Neural crest cell (in vitro differentiated cells): Measurements from ENCODE around the gene TGFBR3L. TPM values are rescaled to one million over a fixed set of nuclear protein-coding genes. Genes with fewer than 3 reads are reported as not detected.

Experiments used
- DNase-seq: peaks from one replicate; pipeline ENCODE4 v3.0.0; 2021; ENCODE audit warnings: low read depth, mixed read lengths, low spot score
- H3K27ac Mint-ChIP-seq: one replicate; pipeline ENCODE4 v1.8.0; 2021; ENCODE audit warnings: mild to moderate bottlenecking, mixed read lengths; ENCODE audit not compliant: unreplicated experiment
- H3K27me3 Mint-ChIP-seq: 2 replicates; pipeline ENCODE4 v1.8.0; 2021; ENCODE audit warnings: low read depth, mild to moderate bottlenecking, mixed read lengths
- H3K36me3 Mint-ChIP-seq: 2 replicates; pipeline ENCODE4 v1.8.0; 2021; ENCODE audit warnings: low read depth, mild to moderate bottlenecking, mixed read lengths
- H3K4me1 Mint-ChIP-seq: 2 replicates; pipeline ENCODE4 v1.8.0; 2021; ENCODE audit warnings: mixed read lengths
- H3K4me3 Mint-ChIP-seq: one replicate; pipeline ENCODE4 v1.8.0; 2021; ENCODE audit warnings: mild to moderate bottlenecking, mixed read lengths
- H3K9me3 Mint-ChIP-seq: 2 replicates; pipeline ENCODE4 v1.8.0; 2021; ENCODE audit warnings: mixed read lengths
- total RNA-seq: library from RNA; stranded (reverse); gene quantifications from 2 replicates; pipeline ENCODE4 v1.2.1, GENCODE V29; 2021
- TF ChIP-seq, protein P1 (sequence below): fragments of 200-600 bp; sonication (generic); conservative IDR thresholded peaks from 2 replicates; pipeline ENCODE4 v1.5.0; 2021; ENCODE audit warnings: antibody characterized with exemption, mild to moderate bottlenecking

The TGFBR3L gene
- total RNA-seq, 1 donor from 2014 or later: 0.44 TPM

GRCh38 chr19:7903244-7904073 is 11.2 kb upstream of the TGFBR3L start, which contains the start of gene MAP2K7:
Gene MAP2K7 (plus strand): TSS chr19:7903877. CDS start chr19:7903945, 68 bp downstream.
- H3K4me1 Mint-ChIP-seq: peaks cover 25% of the 10 kb centered on the region
- peak within 1 kb of the TSS; percentile 95 for H3K4me3 Mint-ChIP-seq
- H3K36me3 Mint-ChIP-seq: peaks cover 2% of the 10 kb centered on the region
- DNase-seq: peak; percentile 100
- no peaks in the 10 kb centered on the region for H3K9me3 Mint-ChIP-seq
- peaks cover 6% of the 10 kb centered on the region for H3K27me3 Mint-ChIP-seq
- TF ChIP-seq, protein P1, sequence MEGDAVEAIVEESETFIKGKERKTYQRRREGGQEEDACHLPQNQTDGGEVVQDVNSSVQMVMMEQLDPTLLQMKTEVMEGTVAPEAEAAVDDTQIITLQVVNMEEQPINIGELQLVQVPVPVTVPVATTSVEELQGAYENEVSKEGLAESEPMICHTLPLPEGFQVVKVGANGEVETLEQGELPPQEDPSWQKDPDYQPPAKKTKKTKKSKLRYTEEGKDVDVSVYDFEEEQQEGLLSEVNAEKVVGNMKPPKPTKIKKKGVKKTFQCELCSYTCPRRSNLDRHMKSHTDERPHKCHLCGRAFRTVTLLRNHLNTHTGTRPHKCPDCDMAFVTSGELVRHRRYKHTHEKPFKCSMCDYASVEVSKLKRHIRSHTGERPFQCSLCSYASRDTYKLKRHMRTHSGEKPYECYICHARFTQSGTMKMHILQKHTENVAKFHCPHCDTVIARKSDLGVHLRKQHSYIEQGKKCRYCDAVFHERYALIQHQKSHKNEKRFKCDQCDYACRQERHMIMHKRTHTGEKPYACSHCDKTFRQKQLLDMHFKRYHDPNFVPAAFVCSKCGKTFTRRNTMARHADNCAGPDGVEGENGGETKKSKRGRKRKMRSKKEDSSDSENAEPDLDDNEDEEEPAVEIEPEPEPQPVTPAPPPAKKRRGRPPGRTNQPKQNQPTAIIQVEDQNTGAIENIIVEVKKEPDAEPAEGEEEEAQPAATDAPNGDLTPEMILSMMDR: peak; percentile 61
- H3K27ac Mint-ChIP-seq: peak within 1 kb of the TSS; percentile 86

DNA sequence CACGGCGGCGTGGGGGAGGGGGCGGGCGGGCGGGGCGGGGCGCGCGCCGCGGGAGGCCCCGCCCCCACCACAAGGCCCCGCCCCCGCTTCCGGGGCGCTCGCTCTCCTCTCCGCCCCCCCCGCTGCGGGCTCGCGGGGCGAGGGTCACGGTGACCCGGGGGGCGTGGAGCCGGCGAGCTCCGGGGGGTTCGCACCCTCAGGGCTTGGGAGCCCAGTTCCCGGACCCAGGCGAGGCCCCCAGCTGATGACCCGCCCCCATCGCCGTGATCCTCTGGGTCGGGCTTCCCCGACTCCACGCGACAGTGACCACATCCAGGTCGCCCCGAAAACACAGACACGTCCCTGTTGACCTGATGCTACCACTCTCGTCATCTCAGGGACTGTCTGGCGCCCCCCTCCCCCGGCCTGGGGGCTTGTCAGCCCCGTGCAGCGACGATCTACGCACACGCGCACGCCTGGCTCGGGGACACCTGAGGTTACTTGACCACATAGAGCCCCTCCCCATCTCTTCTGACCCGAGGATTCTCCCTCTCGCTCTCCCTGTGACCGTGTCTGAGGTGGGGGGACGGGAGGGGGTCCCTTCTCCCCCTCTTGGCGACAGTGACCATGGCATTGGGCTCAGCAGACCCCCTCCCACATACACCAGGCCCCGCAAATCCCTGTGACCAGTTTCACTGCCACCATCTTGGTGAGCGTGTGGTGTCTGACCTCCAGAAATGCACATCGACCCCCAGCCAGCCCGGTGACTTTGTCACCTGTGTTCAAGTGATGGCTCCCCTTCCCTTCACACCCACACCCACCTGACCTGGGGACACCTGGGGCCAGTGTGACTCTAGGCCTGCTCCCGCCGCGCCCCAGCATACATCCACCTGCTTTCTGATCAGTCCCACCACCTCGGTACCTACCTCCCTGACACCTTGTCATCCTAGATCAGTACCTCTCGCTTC is 10.3 kb upstream of the TGFBR3L start:
- TF ChIP-seq, protein P1: no peak
- Mint-ChIP-seq H3K27ac (peak overlapping the region; percentile 78), H3K4me1 (peaks cover 25% of the 10 kb centered on the region), H3K4me3 (peak overlapping the region; percentile 93), H3K27me3 (peaks cover 6% of the 10 kb centered on the region), H3K9me3 (no peaks in the 10 kb centered on the region), H3K36me3 (peaks cover 2% of the 10 kb centered on the region)
- no peak for DNase-seq

DNA sequence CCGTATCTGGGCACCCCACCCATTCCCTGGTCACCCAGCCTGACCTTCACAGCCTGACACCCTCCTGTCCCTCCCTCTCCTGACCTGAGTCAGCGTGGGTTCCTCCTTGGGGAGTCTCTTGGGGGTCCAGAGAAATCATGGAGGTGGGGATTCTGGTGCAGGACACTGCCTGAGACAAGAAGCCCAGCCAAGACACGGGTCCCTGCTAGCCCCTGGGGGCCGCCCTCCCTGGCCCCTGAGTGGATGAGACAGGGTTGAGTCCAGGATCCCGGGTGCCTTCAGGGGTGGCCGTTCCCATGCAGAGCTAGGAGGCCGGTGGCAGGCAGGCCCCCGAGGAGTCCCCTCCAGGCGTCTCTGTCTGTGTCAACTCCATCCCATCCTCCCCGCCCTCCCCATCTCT is 9.4 kb upstream of the TGFBR3L start:
- Mint-ChIP-seq H3K4me3 (peak overlapping the region; percentile 93), H3K4me1 (peaks cover 25% of the 10 kb centered on the region), H3K9me3 (no peaks in the 10 kb centered on the region), H3K27ac (no peak overlapping the region), H3K27me3 (peaks cover 6% of the 10 kb centered on the region), H3K36me3 (peaks cover 2% of the 10 kb centered on the region)
- TF ChIP-seq, protein P1: no peak
- no peak for DNase-seq

- Mint-ChIP-seq H3K27me3 (peaks cover 6% of the 10 kb centered on the region), H3K4me1 (peaks cover 25% of the 10 kb centered on the region), H3K4me3 (peak overlapping the region; percentile 93), H3K9me3 (no peaks in the 10 kb centered on the region), H3K36me3 (peaks cover 2% of the 10 kb centered on the region), H3K27ac (no peak overlapping the region)
- no peak for DNase-seq
- TF ChIP-seq, protein P1: no peak
These were observed 8.8 kb upstream of the TGFBR3L start for GRCh38 chr19:7905859-7906258.

GRCh38 chr19:7907122-7907521 is 7.5 kb upstream of the TGFBR3L start:
- TF ChIP-seq, protein P1: no peak
- no peak overlapping the region for H3K27ac Mint-ChIP-seq
- H3K4me1 Mint-ChIP-seq: peaks cover 25% of the 10 kb centered on the region
- DNase-seq: no peak
- H3K36me3 Mint-ChIP-seq: peaks cover 2% of the 10 kb centered on the region
- H3K9me3 Mint-ChIP-seq: no peaks in the 10 kb centered on the region
- H3K27me3 Mint-ChIP-seq: peaks cover 12% of the 10 kb centered on the region
- H3K4me3 Mint-ChIP-seq: no peak overlapping the region
